ENCODE data around the gene CR1L.

DNA sequence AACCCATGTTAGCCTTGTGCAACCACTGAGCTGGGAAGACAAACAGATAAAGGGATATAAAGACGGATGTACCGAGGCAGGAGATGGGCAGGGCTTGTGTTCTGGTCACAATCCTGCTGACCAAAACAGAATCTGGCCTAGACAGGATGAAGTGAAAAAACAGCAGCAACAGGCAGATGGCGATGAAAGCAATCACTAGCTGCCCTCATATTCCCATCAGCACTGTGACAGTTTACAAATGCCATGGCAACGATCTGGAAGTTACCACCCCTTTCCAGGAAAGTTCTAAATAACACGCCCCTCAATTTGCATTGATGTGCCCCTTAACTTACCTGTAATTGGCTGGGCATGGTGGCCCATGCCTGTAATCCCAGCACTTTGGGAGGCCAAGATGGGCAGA is 66.4 kb downstream of the CR1L start:
- TF ChIP-seq, protein P1, sequence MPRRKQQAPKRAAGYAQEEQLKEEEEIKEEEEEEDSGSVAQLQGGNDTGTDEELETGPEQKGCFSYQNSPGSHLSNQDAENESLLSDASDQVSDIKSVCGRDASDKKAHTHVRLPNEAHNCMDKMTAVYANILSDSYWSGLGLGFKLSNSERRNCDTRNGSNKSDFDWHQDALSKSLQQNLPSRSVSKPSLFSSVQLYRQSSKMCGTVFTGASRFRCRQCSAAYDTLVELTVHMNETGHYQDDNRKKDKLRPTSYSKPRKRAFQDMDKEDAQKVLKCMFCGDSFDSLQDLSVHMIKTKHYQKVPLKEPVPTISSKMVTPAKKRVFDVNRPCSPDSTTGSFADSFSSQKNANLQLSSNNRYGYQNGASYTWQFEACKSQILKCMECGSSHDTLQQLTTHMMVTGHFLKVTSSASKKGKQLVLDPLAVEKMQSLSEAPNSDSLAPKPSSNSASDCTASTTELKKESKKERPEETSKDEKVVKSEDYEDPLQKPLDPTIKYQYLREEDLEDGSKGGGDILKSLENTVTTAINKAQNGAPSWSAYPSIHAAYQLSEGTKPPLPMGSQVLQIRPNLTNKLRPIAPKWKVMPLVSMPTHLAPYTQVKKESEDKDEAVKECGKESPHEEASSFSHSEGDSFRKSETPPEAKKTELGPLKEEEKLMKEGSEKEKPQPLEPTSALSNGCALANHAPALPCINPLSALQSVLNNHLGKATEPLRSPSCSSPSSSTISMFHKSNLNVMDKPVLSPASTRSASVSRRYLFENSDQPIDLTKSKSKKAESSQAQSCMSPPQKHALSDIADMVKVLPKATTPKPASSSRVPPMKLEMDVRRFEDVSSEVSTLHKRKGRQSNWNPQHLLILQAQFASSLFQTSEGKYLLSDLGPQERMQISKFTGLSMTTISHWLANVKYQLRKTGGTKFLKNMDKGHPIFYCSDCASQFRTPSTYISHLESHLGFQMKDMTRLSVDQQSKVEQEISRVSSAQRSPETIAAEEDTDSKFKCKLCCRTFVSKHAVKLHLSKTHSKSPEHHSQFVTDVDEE (CRISPR knock-in tag; IDR thresholded peaks at IDR 0.05), result no peak
- TF ChIP-seq SNAI2 (CRISPR knock-in tag; IDR thresholded peaks at IDR 0.05) (no peak), CREB5 (CRISPR knock-in tag; IDR thresholded peaks at IDR 0.05; ENCODE audit: low read depth) (no peak), ARNTL (CRISPR knock-in tag; IDR thresholded peaks at IDR 0.05; ENCODE audit: borderline replicate concordance, low read depth) (no peak), ZNF70 (CRISPR knock-in tag; IDR thresholded peaks at IDR 0.05) (no peak), ISL1 (CRISPR knock-in tag; IDR thresholded peaks at IDR 0.05) (no peak)
- TF ChIP-seq, protein P2, sequence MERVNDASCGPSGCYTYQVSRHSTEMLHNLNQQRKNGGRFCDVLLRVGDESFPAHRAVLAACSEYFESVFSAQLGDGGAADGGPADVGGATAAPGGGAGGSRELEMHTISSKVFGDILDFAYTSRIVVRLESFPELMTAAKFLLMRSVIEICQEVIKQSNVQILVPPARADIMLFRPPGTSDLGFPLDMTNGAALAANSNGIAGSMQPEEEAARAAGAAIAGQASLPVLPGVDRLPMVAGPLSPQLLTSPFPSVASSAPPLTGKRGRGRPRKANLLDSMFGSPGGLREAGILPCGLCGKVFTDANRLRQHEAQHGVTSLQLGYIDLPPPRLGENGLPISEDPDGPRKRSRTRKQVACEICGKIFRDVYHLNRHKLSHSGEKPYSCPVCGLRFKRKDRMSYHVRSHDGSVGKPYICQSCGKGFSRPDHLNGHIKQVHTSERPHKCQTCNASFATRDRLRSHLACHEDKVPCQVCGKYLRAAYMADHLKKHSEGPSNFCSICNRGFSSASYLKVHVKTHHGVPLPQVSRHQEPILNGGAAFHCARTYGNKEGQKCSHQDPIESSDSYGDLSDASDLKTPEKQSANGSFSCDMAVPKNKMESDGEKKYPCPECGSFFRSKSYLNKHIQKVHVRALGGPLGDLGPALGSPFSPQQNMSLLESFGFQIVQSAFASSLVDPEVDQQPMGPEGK (CRISPR knock-in tag; IDR thresholded peaks at IDR 0.05; ENCODE audit: borderline replicate concordance), result no peak

Measured in SK-N-SH treated with all-trans-retinoic acid at 6 μM for 48 hours (cell line).